WI38 (cell line): ENCODE results near the gene OPCML.

Experiments
- H3K4me3 ChIP-seq: 2 replicates; pipeline ENCODE4 v1.5.1; 2011; ENCODE audit warnings: low read depth, mild to moderate bottlenecking, control low read depth, low read length
- CTCF ChIP-seq: IDR thresholded peaks from 2 replicates; pipeline ENCODE4 v1.5.1; 2012; ENCODE audit warnings: low read depth, mild to moderate bottlenecking, control low read depth, low read length

The OPCML gene

GRCh38 chr11:132907651-132908413 lies 624.5 kb downstream of the OPCML start:
- TF ChIP-seq CTCF, result no peak
- H3K4me3 ChIP-seq, result no peak overlapping the region

- no peak overlapping the region for H3K4me3 ChIP-seq
- no peak for TF ChIP-seq CTCF
These were observed 627.7 kb downstream of the OPCML start for GRCh38 chr11:132904607-132905006.

- no peak overlapping the region for H3K4me3 ChIP-seq
- TF ChIP-seq CTCF, result no peak
These were observed 628.2 kb downstream of the OPCML start for GRCh38 chr11:132904091-132904490.

- no peak overlapping the region for H3K4me3 ChIP-seq
- no peak for TF ChIP-seq CTCF
These were observed 630.4 kb downstream of the OPCML start for GRCh38 chr11:132901638-132902471.

GRCh38 chr11:132898676-132899075 lies 633.6 kb downstream of the OPCML start:
- TF ChIP-seq CTCF, result no peak
- H3K4me3 ChIP-seq, result no peak overlapping the region

GRCh38 chr11:132898021-132898420 lies 634.3 kb downstream of the OPCML start:
- no peak overlapping the region for H3K4me3 ChIP-seq
- no peak for TF ChIP-seq CTCF

GRCh38 chr11:132895340-132895739 lies 637.0 kb downstream of the OPCML start:
- H3K4me3 ChIP-seq, result no peak overlapping the region
- TF ChIP-seq CTCF, result no peak
